GM12801 (cell line): Measurements from ENCODE around the gene HSPB9.

Source experiments
- CTCF ChIP-seq: IDR thresholded peaks from one replicate; pipeline ENCODE4 v1.5.1; 2011; ENCODE audit warnings: control low read depth; ENCODE audit not compliant: insufficient read length; ENCODE audit errors: extremely low read depth

Gene HSPB9

GRCh38 chr17:42096360-42097111 is 26.1 kb upstream of the HSPB9 start:
- no peak for TF ChIP-seq CTCF

GRCh38 chr17:42097691-42098631 is 24.6 kb upstream of the HSPB9 start, which contains the start of gene ZNF385C:
TSS of gene ZNF385C (minus strand) at chr17:42098473. CDS start at chr17:42063056, 35,417 bp downstream.
- TF ChIP-seq CTCF, result no peak

DNA sequence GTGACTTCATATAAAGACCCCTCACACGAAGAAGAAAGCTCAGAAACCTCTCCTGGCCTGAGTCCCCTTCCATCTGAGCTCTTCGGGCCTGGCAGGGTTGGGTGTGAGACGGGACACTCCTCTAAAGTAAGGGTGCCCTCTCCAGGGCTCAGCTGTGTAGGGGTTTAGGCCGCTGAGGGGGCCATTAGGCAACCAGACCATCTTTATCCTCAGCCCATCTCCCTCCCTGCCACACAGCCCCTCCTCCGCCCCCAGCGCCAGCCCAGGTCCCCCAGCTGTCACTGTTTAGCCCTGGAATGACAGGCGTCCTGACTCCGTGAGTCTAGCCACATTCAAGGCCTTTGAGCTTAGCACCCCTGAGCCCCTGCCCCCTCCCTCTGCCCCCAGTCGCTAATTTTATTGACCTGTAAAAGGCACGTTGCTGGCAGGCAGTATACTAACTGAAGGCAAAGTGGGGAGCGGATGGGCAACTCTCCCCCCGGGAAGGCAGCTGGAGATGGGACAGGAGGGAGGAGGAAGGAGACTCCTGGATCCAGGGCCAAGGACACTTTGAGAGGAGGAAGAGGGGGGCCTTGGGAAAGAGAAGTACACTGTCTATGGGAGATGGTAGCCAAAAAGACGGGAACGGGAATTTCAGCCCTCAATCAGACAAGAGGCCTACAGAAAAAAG is 23.7 kb upstream of the HSPB9 start:
- TF ChIP-seq CTCF, result no peak

GRCh38 chr17:42101513-42102292 is 20.9 kb upstream of the HSPB9 start:
- no peak for TF ChIP-seq CTCF

GRCh38 chr17:42103221-42103954 is 19.2 kb upstream of the HSPB9 start:
- TF ChIP-seq CTCF, result no peak

- no peak for TF ChIP-seq CTCF
These were observed 18.3 kb upstream of the HSPB9 start for GRCh38 chr17:42104264-42104663.
